Measurements from ENCODE around the gene HYI. TPM values are rescaled to one million over a fixed set of nuclear protein-coding genes. Genes with fewer than 3 reads are reported as not detected.

The HYI gene
- total RNA-seq, 1 experiment from 2014 or later = 89.8 TPM

DNA sequence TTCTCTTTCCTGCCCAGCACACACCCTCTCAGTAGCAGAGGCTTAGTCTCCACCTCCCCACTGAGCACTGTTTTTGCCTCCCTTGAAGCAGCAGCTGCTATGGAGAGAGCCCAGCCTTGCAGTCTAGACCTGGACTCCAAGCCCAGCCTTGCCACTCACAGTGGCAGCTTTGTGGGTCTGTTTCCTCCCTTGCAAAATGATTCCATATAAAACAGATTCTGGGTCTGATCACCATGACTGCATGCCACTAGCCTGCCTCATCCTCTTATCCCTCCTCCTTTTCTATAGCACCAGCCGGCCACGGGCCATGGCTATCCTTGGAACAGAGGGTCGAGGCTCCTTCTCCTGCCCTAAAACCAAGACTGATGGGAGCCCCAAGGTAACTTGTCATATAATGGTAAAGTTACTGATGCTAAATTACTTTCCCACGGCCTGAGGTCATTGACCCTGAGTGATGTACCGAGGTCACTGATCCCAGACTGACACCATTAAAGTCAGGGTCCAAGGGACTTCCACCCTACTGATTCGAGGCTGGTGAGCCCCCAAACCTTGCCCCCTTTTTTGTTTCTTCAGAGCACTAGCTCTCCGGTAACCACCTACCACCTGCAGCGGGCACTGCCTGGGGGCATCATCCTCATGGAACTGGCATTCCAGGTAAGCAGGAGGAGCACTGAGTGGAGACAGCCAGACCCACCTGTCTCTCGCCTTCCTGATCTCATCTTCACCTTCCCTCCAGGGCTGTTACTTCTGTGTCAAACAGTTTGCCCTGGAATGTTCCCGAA, 7.9 kb downstream of the HYI start:
- intact Hi-C loops (cut with micrococcal nuclease) = no loop called here
- Histone ChIP-seq H4K20me1 (ENCODE audit: low read length) (no peaks in the 10 kb centered on the region), H3K27ac (ENCODE audit: low read length) (no peak overlapping the region), H2AFZ (ENCODE audit: low read length) (no peak overlapping the region), H3K9me3 (ENCODE audit: low read length) (no peaks in the 10 kb centered on the region), H3F3A (ENCODE audit: low read length, unreplicated experiment) (no peaks in the 10 kb centered on the region), H3K4me2 (ENCODE audit: low read length) (no peak overlapping the region), H3K79me2 (ENCODE audit: low read length) (no peaks in the 10 kb centered on the region), H3K4me1 (ENCODE audit: insufficient read depth, low read length) (no peaks in the 10 kb centered on the region), H3K4me3 (ENCODE audit: low read length) (no peak overlapping the region), H3K27me3 (ENCODE audit: low read length) (no peaks in the 10 kb centered on the region), H3K36me3 (ENCODE audit: low read depth, low read length) (peaks cover 37% of the 10 kb centered on the region), H3K9me2 (replicated peaks; ENCODE audit: low read length) (no peaks in the 10 kb centered on the region), H3K9ac (ENCODE audit: low read length) (no peak overlapping the region)
- POLR2A ChIA-PET (ENCODE audit: unreplicated experiment) = no interaction called here
- CTCF ChIA-PET = no interaction called here
- no TSS peak for BruUV-seq (replicated peaks)
- no peak for TF ChIP-seq CTCF (conservative IDR thresholded peaks at IDR 0.05; ENCODE audit: low read depth, low read length)
- TF ChIP-seq EZH2 (IDR thresholded peaks at IDR 0.05; ENCODE audit: low read length, unreplicated experiment) = no peak
- TF ChIP-seq EZH2phosphoT487 (IDR thresholded peaks at IDR 0.05; ENCODE audit: borderline replicate concordance, low read length) = no peak
- no peak for DNase-seq
- no peak for ATAC-seq

GRCh38 chr1:43444836-43445235, 8.9 kb downstream of the HYI start:
- Histone ChIP-seq H4K20me1 (ENCODE audit: low read length) (no peaks in the 10 kb centered on the region), H3K36me3 (ENCODE audit: low read depth, low read length) (peaks cover 28% of the 10 kb centered on the region), H3K9me2 (replicated peaks; ENCODE audit: low read length) (no peaks in the 10 kb centered on the region), H3K4me3 (ENCODE audit: low read length) (no peak overlapping the region), H3K27me3 (ENCODE audit: low read length) (no peaks in the 10 kb centered on the region), H3K79me2 (ENCODE audit: low read length) (no peaks in the 10 kb centered on the region), H3K27ac (ENCODE audit: low read length) (no peak overlapping the region), H3F3A (ENCODE audit: low read length, unreplicated experiment) (no peaks in the 10 kb centered on the region), H3K4me2 (ENCODE audit: low read length) (no peak overlapping the region), H3K9ac (ENCODE audit: low read length) (no peak overlapping the region), H2AFZ (ENCODE audit: low read length) (no peak overlapping the region), H3K9me3 (ENCODE audit: low read length) (no peaks in the 10 kb centered on the region), H3K4me1 (ENCODE audit: insufficient read depth, low read length) (no peaks in the 10 kb centered on the region)
- POLR2A ChIA-PET (ENCODE audit: unreplicated experiment) = interaction anchor here (0.6 kb wide), 1 partner anchor 88 kb away, joined by 4 read pairs; no protein-coding TSS in a partner anchor
- TF ChIP-seq EZH2phosphoT487 (IDR thresholded peaks at IDR 0.05; ENCODE audit: borderline replicate concordance, low read length) = no peak
- no peak for TF ChIP-seq EZH2 (IDR thresholded peaks at IDR 0.05; ENCODE audit: low read length, unreplicated experiment)
- no peak for TF ChIP-seq CTCF (conservative IDR thresholded peaks at IDR 0.05; ENCODE audit: low read depth, low read length)
- CTCF ChIA-PET = no interaction called here
- ATAC-seq (0 out of 2 replicates have a peak, but pooled peaks have one; percentile 19), DNase-seq (no peak)
- BruUV-seq (replicated peaks) = no TSS peak
- intact Hi-C loops (cut with micrococcal nuclease) = no loop called here

DNA sequence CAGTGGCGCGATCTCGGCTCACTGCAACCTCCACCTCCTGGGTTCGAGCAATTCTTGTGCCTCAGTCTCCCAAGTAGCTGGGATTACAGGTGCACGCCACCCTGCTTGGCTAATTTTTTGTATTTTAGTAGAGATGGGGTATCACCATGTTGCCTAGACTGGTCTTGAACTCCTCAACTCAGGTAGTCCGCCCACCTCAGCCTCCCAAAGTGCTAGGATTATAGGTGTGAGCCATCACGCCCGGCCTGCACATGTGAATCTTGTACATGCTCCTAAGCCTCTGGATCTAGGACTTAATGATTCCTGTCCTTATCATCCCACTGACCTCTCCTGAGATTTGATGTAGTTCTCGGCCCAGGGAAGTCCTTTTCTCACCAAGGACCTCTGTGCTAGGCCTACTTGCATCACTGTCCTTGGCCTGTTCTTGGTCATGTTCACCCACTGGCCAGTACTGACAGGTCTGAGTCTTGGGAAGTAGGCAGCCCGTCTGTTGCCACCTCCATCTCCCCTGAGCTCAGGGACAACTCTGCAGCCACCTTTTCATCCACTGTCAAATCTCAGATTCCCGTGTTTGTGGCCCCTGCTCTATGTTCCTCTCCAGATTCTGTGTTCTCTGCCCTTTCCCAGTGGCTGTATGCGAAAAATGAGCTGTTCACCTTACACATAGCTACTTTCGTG, 9.4 kb downstream of the HYI start:
- no peaks in the 10 kb centered on the region for H3K79me2 ChIP-seq (ENCODE audit: low read length)
- no peaks in the 10 kb centered on the region for H4K20me1 ChIP-seq (ENCODE audit: low read length)
- H3K4me2 ChIP-seq (ENCODE audit: low read length) = no peak overlapping the region
- H3K4me1 ChIP-seq (ENCODE audit: insufficient read depth, low read length) = no peaks in the 10 kb centered on the region
- BruUV-seq (replicated peaks) = no TSS peak
- intact Hi-C loops (cut with micrococcal nuclease) = no loop called here
- H3K9me3 ChIP-seq (ENCODE audit: low read length) = no peaks in the 10 kb centered on the region
- H3K27ac ChIP-seq (ENCODE audit: low read length) = no peak overlapping the region
- H3K27me3 ChIP-seq (ENCODE audit: low read length) = no peaks in the 10 kb centered on the region
- H3F3A ChIP-seq (ENCODE audit: low read length, unreplicated experiment) = no peaks in the 10 kb centered on the region
- DNase-seq (no peak), ATAC-seq (no peak)
- no peak overlapping the region for H2AFZ ChIP-seq (ENCODE audit: low read length)
- H3K9ac ChIP-seq (ENCODE audit: low read length) = no peak overlapping the region
- no peaks in the 10 kb centered on the region for H3K9me2 ChIP-seq (replicated peaks; ENCODE audit: low read length)
- H3K36me3 ChIP-seq (ENCODE audit: low read depth, low read length) = peaks cover 22% of the 10 kb centered on the region
- CTCF ChIA-PET = no interaction called here
- H3K4me3 ChIP-seq (ENCODE audit: low read length) = no peak overlapping the region
- POLR2A ChIA-PET (ENCODE audit: unreplicated experiment) = no interaction called here
- TF ChIP-seq EZH2 (IDR thresholded peaks at IDR 0.05; ENCODE audit: low read length, unreplicated experiment) (no peak), CTCF (conservative IDR thresholded peaks at IDR 0.05; ENCODE audit: low read depth, low read length) (no peak), EZH2phosphoT487 (IDR thresholded peaks at IDR 0.05; ENCODE audit: borderline replicate concordance, low read length) (no peak)
